GM23248 (cell line): ENCODE results near the gene SPTLC1.

Source experiments
- EZH2 ChIP-seq: fragments of 200-600 bp; sonication (generic); IDR thresholded peaks from 2 replicates; pipeline ENCODE4 v1.6.1; 2018; ENCODE audit warnings: antibody characterized with exemption, mild to moderate bottlenecking; ENCODE audit not compliant: insufficient read depth, poor library complexity, severe bottlenecking
- EZH2phosphoT487 ChIP-seq: fragments of 200-600 bp; sonication (generic); IDR thresholded peaks from 2 replicates; pipeline ENCODE4 v1.6.1; 2018; ENCODE audit warnings: antibody characterized with exemption, moderate library complexity, mild to moderate bottlenecking, low read depth; ENCODE audit not compliant: insufficient read depth

DNA sequence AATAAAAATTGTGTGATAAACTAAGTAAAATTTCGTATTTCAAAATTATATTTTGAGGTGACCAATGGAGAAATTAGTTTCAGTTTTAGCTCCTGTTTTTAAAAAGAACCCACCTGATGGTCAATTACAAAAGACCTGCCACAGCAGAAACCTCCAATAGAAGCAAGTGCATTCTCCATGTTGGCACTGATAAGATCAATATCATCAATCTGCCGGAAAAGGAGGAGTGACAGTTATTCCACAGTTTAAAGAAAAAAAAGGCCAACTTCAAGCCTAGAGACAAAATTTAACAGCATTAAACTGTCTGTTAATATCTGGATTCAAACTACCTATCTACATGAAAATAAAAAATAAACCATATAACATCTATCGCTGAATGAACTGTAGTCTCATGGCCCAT is 67.7 kb downstream of the SPTLC1 start:
- TF ChIP-seq EZH2phosphoT487 = no peak
- no peak for TF ChIP-seq EZH2
